ENCODE measurements around the gene ZNF487. TPM values are rescaled to one million over a fixed set of nuclear protein-coding genes. Genes with fewer than 3 reads are reported as not detected.

The ZNF487 gene
- total RNA-seq, 2 donors from 2014 or later, result 8.6 to 19.6 TPM

DNA sequence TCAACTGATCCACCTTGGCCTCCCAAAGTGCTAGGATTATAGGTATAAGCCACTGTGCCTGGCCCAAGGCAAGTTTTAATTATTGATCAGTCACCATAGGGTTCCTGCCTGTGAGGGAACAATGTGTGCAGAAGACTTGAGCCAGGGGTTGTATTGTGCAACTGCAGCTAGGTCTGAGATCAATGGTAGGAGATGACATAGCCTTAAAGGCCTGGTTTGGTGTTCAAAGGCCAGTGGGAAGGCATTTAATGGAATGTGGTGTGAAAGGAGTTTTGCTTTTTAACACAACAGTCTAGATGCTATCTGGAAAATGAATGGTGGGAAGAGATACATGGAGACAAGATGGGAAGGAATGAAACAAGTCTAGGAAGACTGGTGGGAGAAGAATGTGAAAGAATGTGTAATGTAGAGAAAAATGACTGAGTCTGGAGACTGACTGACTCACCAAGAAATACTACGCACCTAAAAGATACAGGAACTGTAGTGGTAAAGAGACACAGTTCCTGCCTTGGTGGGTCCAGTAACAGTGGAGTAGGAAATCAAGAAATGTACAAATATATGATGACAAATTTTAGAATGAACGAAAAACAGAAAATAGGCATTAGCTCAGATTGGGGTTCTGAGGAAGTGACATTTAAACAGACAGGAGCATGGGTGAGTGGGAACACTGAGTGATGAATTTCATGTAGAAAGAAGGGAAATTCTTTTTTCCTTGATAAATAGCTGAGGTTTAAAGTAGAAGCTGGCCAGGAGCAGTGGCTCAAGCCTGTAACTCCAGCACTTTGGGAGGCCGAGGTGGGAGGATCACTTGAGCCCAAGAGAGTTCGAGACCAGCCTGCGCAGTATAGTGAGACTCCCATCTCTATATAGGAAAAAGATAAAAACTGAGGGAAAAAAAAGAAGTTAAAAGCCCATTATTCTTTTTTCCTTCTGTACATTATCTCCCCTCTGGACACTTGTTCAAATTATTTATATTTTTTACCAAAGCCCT is 37.3 kb upstream of the ZNF487 start:
- Histone ChIP-seq H3K27me3 (replicated peaks; ENCODE audit: insufficient read depth) (no peaks in the 10 kb centered on the region), H3K27ac (no peak overlapping the region), H3K4me1 (ENCODE audit: control insufficient read depth in 1 of 2, low read depth in 2 of 2) (peaks cover 33 to 80% of the 10 kb centered on the region in 2 donors), H3K36me3 (no peaks in the 10 kb centered on the region), H3K4me3 (no peak overlapping the region), H3K9me3 (no peaks in the 10 kb centered on the region)
- ATAC-seq (ENCODE audit: insufficient number of reproducible peaks, low FRiP score, low read depth), result no peak
- TF ChIP-seq, protein P1, sequence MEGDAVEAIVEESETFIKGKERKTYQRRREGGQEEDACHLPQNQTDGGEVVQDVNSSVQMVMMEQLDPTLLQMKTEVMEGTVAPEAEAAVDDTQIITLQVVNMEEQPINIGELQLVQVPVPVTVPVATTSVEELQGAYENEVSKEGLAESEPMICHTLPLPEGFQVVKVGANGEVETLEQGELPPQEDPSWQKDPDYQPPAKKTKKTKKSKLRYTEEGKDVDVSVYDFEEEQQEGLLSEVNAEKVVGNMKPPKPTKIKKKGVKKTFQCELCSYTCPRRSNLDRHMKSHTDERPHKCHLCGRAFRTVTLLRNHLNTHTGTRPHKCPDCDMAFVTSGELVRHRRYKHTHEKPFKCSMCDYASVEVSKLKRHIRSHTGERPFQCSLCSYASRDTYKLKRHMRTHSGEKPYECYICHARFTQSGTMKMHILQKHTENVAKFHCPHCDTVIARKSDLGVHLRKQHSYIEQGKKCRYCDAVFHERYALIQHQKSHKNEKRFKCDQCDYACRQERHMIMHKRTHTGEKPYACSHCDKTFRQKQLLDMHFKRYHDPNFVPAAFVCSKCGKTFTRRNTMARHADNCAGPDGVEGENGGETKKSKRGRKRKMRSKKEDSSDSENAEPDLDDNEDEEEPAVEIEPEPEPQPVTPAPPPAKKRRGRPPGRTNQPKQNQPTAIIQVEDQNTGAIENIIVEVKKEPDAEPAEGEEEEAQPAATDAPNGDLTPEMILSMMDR (IDR thresholded peaks at IDR 0.05), result no peak
- DNase-seq (ENCODE audit: low spot score), result no peak

DNA sequence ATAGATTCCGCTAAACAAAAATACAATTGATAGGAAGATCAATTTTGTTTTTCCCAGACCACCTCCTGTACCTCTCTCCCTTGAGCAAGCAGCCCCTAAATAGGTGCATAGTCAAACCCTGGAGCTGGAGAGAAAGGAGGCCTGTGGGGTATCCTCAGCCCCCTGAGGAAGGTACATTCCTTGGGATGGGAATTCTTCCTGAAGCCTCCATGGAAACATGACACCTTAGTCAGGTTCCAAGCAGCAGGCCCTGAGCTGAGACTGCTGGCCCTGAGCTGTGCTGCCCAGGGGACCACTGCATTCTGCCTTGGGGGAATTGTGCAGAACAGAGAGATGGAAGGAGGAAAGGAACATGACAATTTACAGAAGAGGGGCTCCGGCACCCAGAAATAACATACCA is 35.3 kb upstream of the ZNF487 start:
- no peak overlapping the region for H3K4me3 ChIP-seq
- no peaks in the 10 kb centered on the region for H3K27me3 ChIP-seq (replicated peaks; ENCODE audit: insufficient read depth)
- no peak for DNase-seq (ENCODE audit: low spot score)
- no peaks in the 10 kb centered on the region for H3K36me3 ChIP-seq
- no peak overlapping the region for H3K27ac ChIP-seq
- H3K4me1 ChIP-seq (ENCODE audit: control insufficient read depth in 1 of 2, low read depth in 2 of 2), result peaks cover 48 to 84% of the 10 kb centered on the region in 2 donors
- H3K9me3 ChIP-seq, result no peaks in the 10 kb centered on the region
- TF ChIP-seq, protein P1 (IDR thresholded peaks at IDR 0.05), result no peak
- ATAC-seq (ENCODE audit: insufficient number of reproducible peaks, low FRiP score, low read depth), result no peak

DNA sequence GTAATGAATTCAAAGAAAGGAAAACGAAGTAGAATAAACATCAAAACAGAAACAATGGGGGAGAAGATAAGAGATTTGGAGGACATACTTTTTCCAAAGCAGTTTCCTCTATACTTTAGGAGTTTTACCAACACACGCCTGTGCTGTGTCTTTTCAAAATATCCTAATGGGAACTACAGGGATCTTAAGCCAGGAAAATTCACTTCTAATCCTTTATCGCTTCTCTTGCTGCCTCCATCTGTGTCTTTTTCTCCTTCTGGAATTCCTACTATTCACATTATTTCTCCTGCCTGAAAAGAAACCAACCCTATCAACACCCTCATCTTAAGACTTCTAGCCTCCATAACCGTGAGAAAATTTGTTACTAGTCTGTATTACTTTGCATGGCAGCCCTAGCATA is 34.7 kb upstream of the ZNF487 start:
- Histone ChIP-seq H3K9me3 (no peaks in the 10 kb centered on the region), H3K4me3 (no peak overlapping the region), H3K36me3 (no peaks in the 10 kb centered on the region), H3K27me3 (replicated peaks; ENCODE audit: insufficient read depth) (no peaks in the 10 kb centered on the region), H3K27ac (no peak overlapping the region), H3K4me1 (ENCODE audit: control insufficient read depth in 1 of 2, low read depth in 2 of 2) (peaks cover 48 to 84% of the 10 kb centered on the region in 2 donors)
- no peak for ATAC-seq (ENCODE audit: insufficient number of reproducible peaks, low FRiP score, low read depth)
- TF ChIP-seq, protein P1 (IDR thresholded peaks at IDR 0.05), result no peak
- DNase-seq (ENCODE audit: low spot score), result no peak

DNA sequence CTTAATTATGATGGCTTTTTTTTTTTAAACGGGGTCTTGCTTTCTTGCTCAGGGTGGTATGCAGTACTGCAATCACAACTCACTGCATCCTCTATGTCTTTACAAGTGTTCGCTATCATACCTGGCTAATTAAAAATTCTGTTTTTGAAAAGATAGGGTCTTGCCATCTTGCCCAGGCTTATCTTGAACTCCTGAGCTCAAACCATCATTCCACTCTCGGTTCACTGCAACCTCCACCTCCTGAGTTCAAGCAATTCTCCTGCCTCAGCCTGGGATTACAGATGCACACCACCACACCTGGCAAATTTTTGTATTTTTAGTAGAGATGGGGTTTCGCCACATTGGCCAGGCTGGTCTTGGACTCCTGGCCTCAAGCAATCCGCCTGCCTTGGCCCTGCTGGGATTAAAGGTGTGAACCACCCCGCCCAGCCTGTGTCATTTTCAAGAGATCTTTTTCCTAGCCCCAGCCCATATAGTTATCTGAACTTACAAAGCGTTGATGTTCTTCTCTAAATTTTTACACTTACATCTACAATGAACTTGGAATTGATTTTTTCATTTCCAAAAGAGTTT is 33.9 kb upstream of the ZNF487 start:
- Histone ChIP-seq H3K27me3 (replicated peaks; ENCODE audit: insufficient read depth) (no peaks in the 10 kb centered on the region), H3K27ac (no peak overlapping the region), H3K4me1 (ENCODE audit: control insufficient read depth in 1 of 2, low read depth in 2 of 2) (peaks cover 48 to 78% of the 10 kb centered on the region in 2 donors), H3K4me3 (no peak overlapping the region), H3K9me3 (no peaks in the 10 kb centered on the region), H3K36me3 (no peaks in the 10 kb centered on the region)
- TF ChIP-seq, protein P1 (IDR thresholded peaks at IDR 0.05), result no peak
- DNase-seq (ENCODE audit: low spot score) (no peak), ATAC-seq (ENCODE audit: insufficient number of reproducible peaks, low FRiP score, low read depth) (no peak)
